ENCODE data around the gene PTPRB.

PTPRB gene

GRCh38 chr12:70648831-70649230 lies 11.6 kb upstream of the PTPRB start:
- no peak overlapping the region for H3K27ac ChIP-seq (ENCODE audit: low read depth, low read length)
- no peaks in the 10 kb centered on the region for H3K36me3 ChIP-seq (ENCODE audit: control insufficient read depth, low read length)
- H4K20me1 ChIP-seq (ENCODE audit: control insufficient read depth, insufficient read depth, low read depth, low read length): no peaks in the 10 kb centered on the region
- no peaks in the 10 kb centered on the region for H3F3A ChIP-seq (ENCODE audit: control insufficient read depth, insufficient read depth)
- no peaks in the 10 kb centered on the region for H3K27me3 ChIP-seq (ENCODE audit: control insufficient read depth, low read length)
- no peaks in the 10 kb centered on the region for H3K9me2 ChIP-seq (replicated peaks; ENCODE audit: control insufficient read depth, low read length)
- no peak overlapping the region for H3K4me3 ChIP-seq (ENCODE audit: low read length)
- H3K4me2 ChIP-seq (ENCODE audit: low read length): no peak overlapping the region
- TF ChIP-seq EZH2phosphoT487 (IDR thresholded peaks at IDR 0.05; ENCODE audit: borderline replicate concordance, low read length): no peak
- TF ChIP-seq, protein P1, sequence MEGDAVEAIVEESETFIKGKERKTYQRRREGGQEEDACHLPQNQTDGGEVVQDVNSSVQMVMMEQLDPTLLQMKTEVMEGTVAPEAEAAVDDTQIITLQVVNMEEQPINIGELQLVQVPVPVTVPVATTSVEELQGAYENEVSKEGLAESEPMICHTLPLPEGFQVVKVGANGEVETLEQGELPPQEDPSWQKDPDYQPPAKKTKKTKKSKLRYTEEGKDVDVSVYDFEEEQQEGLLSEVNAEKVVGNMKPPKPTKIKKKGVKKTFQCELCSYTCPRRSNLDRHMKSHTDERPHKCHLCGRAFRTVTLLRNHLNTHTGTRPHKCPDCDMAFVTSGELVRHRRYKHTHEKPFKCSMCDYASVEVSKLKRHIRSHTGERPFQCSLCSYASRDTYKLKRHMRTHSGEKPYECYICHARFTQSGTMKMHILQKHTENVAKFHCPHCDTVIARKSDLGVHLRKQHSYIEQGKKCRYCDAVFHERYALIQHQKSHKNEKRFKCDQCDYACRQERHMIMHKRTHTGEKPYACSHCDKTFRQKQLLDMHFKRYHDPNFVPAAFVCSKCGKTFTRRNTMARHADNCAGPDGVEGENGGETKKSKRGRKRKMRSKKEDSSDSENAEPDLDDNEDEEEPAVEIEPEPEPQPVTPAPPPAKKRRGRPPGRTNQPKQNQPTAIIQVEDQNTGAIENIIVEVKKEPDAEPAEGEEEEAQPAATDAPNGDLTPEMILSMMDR (IDR thresholded peaks at IDR 0.05; ENCODE audit: low read depth, low read length, poor library complexity, severe bottlenecking): no peak
- no peaks in the 10 kb centered on the region for H3K4me1 ChIP-seq (ENCODE audit: control insufficient read depth, low read length)
- no peaks in the 10 kb centered on the region for H3K79me2 ChIP-seq (ENCODE audit: control insufficient read depth, low read length)
- H3K9me3 ChIP-seq (ENCODE audit: control insufficient read depth, insufficient read depth, low read length): no peaks in the 10 kb centered on the region

DNA sequence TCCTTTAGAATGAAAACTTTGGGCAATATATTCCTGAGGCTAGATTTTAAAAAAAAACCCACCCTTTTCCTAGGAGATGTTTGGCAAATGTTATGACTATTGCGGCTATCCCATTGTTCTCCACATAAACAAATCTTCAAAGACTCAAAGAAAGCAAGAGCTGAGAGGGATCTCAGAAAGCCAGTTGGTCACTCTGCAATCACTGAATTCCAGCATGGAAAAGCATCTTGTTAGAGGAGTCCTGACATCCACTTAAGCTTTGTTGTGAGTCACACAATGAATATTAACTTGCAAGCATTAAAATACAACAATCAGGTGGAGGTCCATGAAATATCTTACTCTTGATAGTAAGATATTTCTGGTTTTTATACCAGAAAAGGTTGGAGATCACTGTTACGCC lies 11.0 kb upstream of the PTPRB start:
- Histone ChIP-seq H3K9me3 (ENCODE audit: control insufficient read depth, insufficient read depth, low read length) (no peaks in the 10 kb centered on the region), H3K27ac (ENCODE audit: low read depth, low read length) (no peak overlapping the region), H3K9me2 (replicated peaks; ENCODE audit: control insufficient read depth, low read length) (no peaks in the 10 kb centered on the region), H3F3A (ENCODE audit: control insufficient read depth, insufficient read depth) (no peaks in the 10 kb centered on the region), H3K79me2 (ENCODE audit: control insufficient read depth, low read length) (no peaks in the 10 kb centered on the region), H3K36me3 (ENCODE audit: control insufficient read depth, low read length) (no peaks in the 10 kb centered on the region), H3K4me2 (ENCODE audit: low read length) (no peak overlapping the region), H4K20me1 (ENCODE audit: control insufficient read depth, insufficient read depth, low read depth, low read length) (no peaks in the 10 kb centered on the region), H3K27me3 (ENCODE audit: control insufficient read depth, low read length) (no peaks in the 10 kb centered on the region), H3K4me1 (ENCODE audit: control insufficient read depth, low read length) (no peaks in the 10 kb centered on the region), H3K4me3 (ENCODE audit: low read length) (no peak overlapping the region)
- no peak for TF ChIP-seq EZH2phosphoT487 (IDR thresholded peaks at IDR 0.05; ENCODE audit: borderline replicate concordance, low read length)
- TF ChIP-seq, protein P1 (IDR thresholded peaks at IDR 0.05; ENCODE audit: low read depth, low read length, poor library complexity, severe bottlenecking): no peak

- no peaks in the 10 kb centered on the region for H3K79me2 ChIP-seq (ENCODE audit: control insufficient read depth, low read length)
- H3K4me2 ChIP-seq (ENCODE audit: low read length): no peak overlapping the region
- H3K27me3 ChIP-seq (ENCODE audit: control insufficient read depth, low read length): 0 out of 2 replicates have a peak, but pooled peaks cover 1% of the 10 kb centered on the region
- H3K27ac ChIP-seq (ENCODE audit: low read depth, low read length): no peak overlapping the region
- no peak overlapping the region for H3K4me3 ChIP-seq (ENCODE audit: low read length)
- no peaks in the 10 kb centered on the region for H3K9me3 ChIP-seq (ENCODE audit: control insufficient read depth, insufficient read depth, low read length)
- no peaks in the 10 kb centered on the region for H3F3A ChIP-seq (ENCODE audit: control insufficient read depth, insufficient read depth)
- TF ChIP-seq, protein P1 (IDR thresholded peaks at IDR 0.05; ENCODE audit: low read depth, low read length, poor library complexity, severe bottlenecking): no peak
- no peak for TF ChIP-seq EZH2phosphoT487 (IDR thresholded peaks at IDR 0.05; ENCODE audit: borderline replicate concordance, low read length)
- H3K36me3 ChIP-seq (ENCODE audit: control insufficient read depth, low read length): no peaks in the 10 kb centered on the region
- no peaks in the 10 kb centered on the region for H4K20me1 ChIP-seq (ENCODE audit: control insufficient read depth, insufficient read depth, low read depth, low read length)
- no peaks in the 10 kb centered on the region for H3K9me2 ChIP-seq (replicated peaks; ENCODE audit: control insufficient read depth, low read length)
- no peaks in the 10 kb centered on the region for H3K4me1 ChIP-seq (ENCODE audit: control insufficient read depth, low read length)
Observed at GRCh38 chr12:70646850-70647249, 9.6 kb upstream of the PTPRB start.

All from DOHH2 (cell line).